MM.1S (cell line): ENCODE measurements around the gene DIAPH3.

ENCODE experiments used
- EZH2phosphoT487 ChIP-seq: fragments of 300-600 bp; sonication (generic); IDR thresholded peaks from 2 replicates; pipeline ENCODE4 v1.6.1; 2018; ENCODE audit warnings: antibody characterized with exemption, low read length
- TF ChIP-seq, protein P1 (sequence below): fragments of 300-600 bp; sonication (generic); IDR thresholded peaks from 2 replicates; pipeline ENCODE4 v1.5.1; 2016; ENCODE audit warnings: antibody characterized with exemption, low read length, mixed read lengths

DNA sequence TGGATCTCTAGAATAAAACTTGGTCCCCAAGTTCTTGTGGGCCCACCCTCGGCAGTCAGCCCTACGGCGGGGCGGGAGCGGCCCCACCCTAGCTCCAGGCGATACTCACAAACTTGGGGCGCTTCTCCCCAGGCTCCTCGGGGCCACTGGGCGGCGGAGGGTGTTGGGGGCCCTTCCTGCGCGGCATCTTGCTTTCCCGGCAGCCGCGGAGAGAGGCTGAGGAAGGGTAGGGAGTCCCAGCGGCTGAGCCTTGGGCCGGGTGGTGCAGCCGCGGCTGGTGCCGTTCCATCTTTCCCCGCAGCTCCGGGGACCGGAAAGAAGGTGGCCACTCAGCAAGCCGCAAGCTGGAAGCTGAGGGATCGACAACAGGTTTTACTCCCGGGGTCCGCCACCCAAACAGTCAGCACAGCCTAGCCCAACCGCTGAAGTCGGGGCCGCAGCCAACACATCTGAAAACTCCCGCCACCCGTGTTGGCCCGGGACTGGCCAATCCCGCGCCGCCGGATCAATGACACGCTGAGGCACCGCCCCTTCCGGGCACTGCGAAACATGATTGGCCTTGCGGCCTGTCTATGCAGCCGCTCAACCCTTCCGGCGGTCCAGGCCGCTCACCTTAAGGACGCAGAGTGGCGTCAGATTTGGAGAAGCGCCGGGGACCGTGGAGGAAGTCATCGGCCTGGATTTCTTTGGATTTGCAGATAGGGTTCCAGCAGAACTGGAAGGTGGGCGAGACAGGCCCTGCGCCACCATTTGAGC, at the start of gene DIAPH3:
- TF ChIP-seq, protein P1, sequence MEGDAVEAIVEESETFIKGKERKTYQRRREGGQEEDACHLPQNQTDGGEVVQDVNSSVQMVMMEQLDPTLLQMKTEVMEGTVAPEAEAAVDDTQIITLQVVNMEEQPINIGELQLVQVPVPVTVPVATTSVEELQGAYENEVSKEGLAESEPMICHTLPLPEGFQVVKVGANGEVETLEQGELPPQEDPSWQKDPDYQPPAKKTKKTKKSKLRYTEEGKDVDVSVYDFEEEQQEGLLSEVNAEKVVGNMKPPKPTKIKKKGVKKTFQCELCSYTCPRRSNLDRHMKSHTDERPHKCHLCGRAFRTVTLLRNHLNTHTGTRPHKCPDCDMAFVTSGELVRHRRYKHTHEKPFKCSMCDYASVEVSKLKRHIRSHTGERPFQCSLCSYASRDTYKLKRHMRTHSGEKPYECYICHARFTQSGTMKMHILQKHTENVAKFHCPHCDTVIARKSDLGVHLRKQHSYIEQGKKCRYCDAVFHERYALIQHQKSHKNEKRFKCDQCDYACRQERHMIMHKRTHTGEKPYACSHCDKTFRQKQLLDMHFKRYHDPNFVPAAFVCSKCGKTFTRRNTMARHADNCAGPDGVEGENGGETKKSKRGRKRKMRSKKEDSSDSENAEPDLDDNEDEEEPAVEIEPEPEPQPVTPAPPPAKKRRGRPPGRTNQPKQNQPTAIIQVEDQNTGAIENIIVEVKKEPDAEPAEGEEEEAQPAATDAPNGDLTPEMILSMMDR: no peak
- TF ChIP-seq EZH2phosphoT487: no peak
